GM23338 (cell line): ENCODE results near the gene LDHAL6A.

Experiments used
- CTCF ChIP-seq, 2 experiments: fragments of 200-600 bp in 1 of 2; sonication (generic) in 1 of 2; conservative IDR thresholded peaks; 2 replicates each; pipeline versions ENCODE4 v1.5.1 to v1.6.1; 2016 to 2017; ENCODE audit warnings: antibody characterized with exemption in 2 of 2, low read depth in 2 of 2, mild to moderate bottlenecking in 2 of 2, moderate library complexity in 1 of 2
- ETS1 ChIP-seq: IDR thresholded peaks from 2 replicates; pipeline ENCODE4 v1.6.1; 2016; ENCODE audit warnings: antibody characterized with exemption
- EZH2 ChIP-seq: fragments of 200-600 bp; sonication (generic); IDR thresholded peaks from one replicate; pipeline ENCODE4 v1.8.0; 2017; ENCODE audit warnings: antibody characterized with exemption, mild to moderate bottlenecking, low read depth; ENCODE audit not compliant: unreplicated experiment
- EZH2phosphoT487 ChIP-seq: fragments of 200-600 bp; sonication (generic); IDR thresholded peaks from one replicate; pipeline ENCODE4 v1.8.1; 2018; ENCODE audit warnings: antibody characterized with exemption; ENCODE audit not compliant: unreplicated experiment
- JUNB ChIP-seq: IDR thresholded peaks from one replicate; pipeline ENCODE4 v1.6.1; 2016; ENCODE audit warnings: antibody characterized with exemption; ENCODE audit not compliant: unreplicated experiment
- POLR2AphosphoS5 ChIP-seq: IDR thresholded peaks from 2 replicates; pipeline ENCODE4 v1.6.1; 2016; ENCODE audit warnings: antibody characterized with exemption, low read depth
- REST ChIP-seq: IDR thresholded peaks from one replicate; pipeline ENCODE4 v1.6.1; 2018; ENCODE audit warnings: antibody characterized with exemption; ENCODE audit not compliant: unreplicated experiment

- TF ChIP-seq POLR2AphosphoS5 = no peak
- no peak for TF ChIP-seq CTCF (conservative IDR thresholded peaks at IDR 0.05; ENCODE audit: low read depth in 2 of 2)
- TF ChIP-seq EZH2 = no peak
- TF ChIP-seq JUNB = no peak
- TF ChIP-seq REST = no peak
- no peak for TF ChIP-seq EZH2phosphoT487
- TF ChIP-seq ETS1 = no peak
Measured at GRCh38 chr11:18492888-18493287, 37.2 kb downstream of the LDHAL6A start.
